Activated T-cell treated with anti-CD3 and anti-CD28 coated beads for 24 hours (primary cell): ENCODE measurements around the gene NOP53.
"Not testable (repeated sequence)": the region's sequence is repeated elsewhere in the genome, so short reads cannot be mapped to it uniquely, and the experiment has no call there.

Source experiments
- DNase-seq: peaks from one replicate; pipeline ENCODE4 v3.0.0-alpha.2; 2020; ENCODE audit warnings: low read depth

The NOP53 gene

DNA sequence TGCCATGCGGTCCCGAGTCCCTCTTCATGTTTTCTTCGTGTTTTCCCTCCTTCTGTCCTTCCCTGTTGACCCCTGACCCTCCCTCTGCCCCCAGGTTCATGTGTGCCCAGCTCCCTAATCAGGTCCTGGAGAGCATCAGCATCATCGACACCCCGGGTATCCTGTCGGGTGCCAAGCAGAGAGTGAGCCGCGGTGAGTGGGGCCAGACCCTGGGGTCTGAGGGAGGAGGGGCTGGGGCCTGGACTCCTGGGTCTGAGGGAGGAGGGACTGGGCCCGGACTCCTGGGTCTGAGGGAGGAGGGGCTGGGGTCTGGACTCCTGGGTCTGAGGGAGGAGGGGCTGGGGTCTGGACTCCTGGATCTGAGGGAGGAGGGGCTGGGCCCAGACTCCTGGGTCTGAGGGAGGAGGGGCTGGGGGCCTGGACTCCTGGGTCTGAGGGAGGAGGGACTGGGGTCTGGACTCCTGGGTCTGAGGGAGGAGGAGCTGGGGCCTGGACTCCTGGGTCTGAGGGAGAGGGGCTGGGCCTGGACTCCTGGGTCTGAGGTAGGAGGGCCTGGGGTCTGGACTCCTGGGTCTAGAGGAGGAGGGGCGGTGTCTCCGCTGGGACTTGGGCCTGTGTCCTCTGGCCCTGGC lies 26.8 kb upstream of the NOP53 start:
- DNase-seq = not testable (repeated sequence)

GRCh38 chr19:47719047-47719859 lies 26.1 kb upstream of the NOP53 start:
- DNase-seq = no peak

GRCh38 chr19:47720669-47721422 lies 24.5 kb upstream of the NOP53 start:
- no peak for DNase-seq

GRCh38 chr19:47723581-47723940 lies 21.8 kb upstream of the NOP53 start:
- DNase-seq = no peak

DNA sequence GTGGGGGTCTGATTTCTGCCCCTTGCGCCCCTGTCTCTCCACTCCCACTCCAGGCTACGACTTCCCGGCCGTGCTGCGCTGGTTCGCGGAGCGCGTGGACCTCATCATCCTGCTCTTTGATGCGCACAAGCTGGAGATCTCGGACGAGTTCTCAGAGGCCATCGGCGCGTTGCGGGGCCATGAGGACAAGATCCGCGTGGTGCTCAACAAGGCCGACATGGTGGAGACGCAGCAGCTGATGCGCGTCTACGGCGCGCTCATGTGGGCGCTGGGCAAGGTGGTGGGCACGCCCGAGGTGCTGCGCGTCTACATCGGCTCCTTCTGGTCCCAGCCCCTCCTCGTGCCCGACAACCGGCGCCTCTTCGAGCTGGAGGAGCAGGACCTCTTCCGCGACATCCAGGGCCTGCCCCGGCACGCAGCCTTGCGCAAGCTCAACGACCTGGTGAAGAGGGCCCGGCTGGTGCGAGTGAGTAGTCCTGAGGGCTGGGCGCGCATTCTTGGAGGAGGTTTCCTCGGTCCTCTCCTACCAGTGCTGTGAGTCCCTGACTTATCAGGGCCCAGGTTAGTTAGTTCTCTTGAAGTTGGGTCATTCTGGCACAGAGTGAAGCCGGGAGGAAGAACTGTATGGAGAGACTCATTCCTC lies 19.5 kb upstream of the NOP53 start:
- DNase-seq = no peak

DNA sequence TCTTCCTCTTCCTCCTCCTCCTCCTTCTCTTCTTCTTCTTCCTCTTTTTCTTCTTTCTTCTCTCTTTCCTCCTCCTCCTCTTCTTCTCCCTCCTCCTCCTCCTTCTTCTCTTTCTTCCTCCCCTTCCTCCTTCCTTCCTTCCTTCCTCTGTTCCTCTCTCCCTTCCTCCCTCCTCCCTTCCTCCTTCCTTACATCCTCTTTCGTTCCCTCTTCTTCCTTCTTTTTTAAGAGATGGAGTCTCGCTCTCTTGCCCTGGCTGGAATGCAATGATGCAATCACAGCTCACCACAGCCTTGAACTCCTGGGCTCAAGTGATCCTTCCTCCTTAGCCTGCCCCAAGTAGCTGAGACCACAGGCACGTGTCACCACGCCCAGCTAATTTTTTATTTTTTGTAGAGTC lies 18.9 kb upstream of the NOP53 start:
- no peak for DNase-seq

- not testable (repeated sequence) for DNase-seq
Measured at GRCh38 chr19:47728295-47728694, 17.1 kb upstream of the NOP53 start.

- DNase-seq = no peak
Measured at GRCh38 chr19:47729468-47729798, 15.9 kb upstream of the NOP53 start.

- peak; percentile 42 for DNase-seq
Measured at GRCh38 chr19:47729799-47730520, 15.4 kb upstream of the NOP53 start.

DNA sequence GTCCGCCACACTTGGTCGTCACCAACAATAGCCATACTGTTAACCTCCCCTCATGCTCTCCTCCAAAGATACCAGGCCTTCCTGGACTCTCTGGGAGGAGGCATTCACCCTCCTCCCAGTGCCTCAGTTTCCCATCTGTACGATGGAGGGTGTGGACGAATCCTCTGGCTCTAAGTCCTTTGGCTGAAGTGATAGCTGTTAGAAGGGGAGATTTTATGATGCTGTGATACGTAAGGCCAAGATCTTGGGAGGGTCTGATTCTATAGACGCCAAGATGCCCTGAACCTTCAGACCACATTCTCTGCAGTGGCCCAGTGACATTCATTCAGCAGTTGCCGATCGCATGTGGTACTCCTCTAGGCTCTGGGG lies 14.8 kb upstream of the NOP53 start:
- DNase-seq = no peak

DNA sequence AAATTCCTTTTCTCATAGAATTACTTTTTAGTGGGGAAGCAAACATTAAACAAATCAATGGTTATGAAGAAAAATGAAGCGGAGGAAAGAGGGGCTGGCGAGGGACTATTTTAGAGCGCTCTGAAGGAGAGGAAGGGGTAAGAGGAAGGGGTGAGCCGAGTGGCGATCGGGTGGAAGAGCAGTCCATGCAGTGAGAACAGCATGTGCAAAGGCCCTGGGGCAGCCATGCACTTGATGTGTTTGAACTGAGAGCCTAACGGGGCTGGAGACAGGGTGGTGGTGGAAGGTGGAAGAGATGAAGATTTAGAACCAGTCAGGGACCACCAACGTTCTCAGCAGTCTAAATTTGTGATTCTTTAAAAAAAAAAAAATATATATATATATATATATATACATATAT lies 14.4 kb upstream of the NOP53 start:
- DNase-seq = no peak

DNA sequence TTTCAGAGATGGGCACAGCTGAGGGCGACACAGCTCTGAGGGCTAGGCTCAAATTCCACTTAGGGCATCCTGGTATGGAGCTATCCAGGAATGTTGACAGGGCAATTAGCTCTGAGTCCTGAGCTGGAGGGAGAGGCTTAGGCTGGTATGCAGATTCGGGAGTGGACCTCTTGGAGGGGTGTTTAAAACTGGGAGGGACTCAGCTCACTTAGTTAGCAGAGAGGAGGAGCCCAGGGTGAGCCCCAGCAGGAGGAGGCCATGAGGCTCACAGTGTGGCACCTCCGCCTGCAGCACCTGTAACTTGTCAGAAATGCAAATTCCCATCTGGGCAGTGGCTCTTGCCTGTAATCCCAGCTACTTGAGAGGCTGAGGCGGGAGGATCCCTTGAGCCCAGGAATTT lies 10.2 kb upstream of the NOP53 start:
- DNase-seq = no peak

DNA sequence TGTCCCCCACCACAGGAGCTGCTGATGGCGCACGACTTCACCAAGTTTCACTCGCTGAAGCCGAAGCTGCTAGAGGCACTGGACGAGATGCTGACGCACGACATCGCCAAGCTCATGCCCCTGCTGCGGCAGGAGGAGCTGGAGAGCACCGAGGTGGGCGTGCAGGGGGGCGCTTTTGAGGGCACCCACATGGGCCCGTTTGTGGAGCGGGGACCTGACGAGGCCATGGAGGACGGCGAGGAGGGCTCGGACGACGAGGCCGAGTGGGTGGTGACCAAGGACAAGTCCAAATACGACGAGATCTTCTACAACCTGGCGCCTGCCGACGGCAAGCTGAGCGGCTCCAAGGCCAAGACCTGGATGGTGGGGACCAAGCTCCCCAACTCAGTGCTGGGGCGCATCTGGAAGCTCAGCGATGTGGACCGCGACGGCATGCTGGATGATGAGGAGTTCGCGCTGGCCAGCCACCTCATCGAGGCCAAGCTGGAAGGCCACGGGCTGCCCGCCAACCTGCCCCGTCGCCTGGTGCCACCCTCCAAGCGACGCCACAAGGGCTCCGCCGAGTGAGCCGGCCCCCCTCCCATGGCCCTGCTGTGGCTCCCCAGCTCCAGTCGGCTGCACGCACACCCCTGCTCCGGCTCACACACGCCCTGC lies 4.4 kb upstream of the NOP53 start:
- no peak for DNase-seq

- no peak for DNase-seq
Measured at GRCh38 chr19:47741544-47742140, 3.7 kb upstream of the NOP53 start.

GRCh38 chr19:47742634-47743033 lies 2.7 kb upstream of the NOP53 start:
- no peak for DNase-seq

DNA sequence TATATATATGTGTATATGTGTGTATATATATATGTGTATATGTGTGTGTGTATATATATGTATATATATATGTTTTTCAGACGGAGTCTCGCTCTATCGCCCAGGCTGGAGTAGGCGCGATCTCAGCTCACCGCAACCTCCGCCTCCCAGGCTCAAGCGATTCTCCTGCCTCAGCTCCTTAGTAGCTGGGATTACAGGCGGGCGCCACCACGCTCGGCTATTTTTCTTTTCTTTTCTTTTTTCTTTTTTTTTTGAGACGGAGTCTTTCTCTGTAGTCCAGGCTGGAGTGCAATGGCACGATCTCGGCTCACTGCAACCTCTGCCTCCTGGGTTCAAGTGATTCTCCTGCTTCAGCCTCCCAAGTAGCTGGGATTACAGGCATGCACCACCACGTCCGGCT lies 783 bp downstream of the NOP53 start:
- not testable (repeated sequence) for DNase-seq

DNA sequence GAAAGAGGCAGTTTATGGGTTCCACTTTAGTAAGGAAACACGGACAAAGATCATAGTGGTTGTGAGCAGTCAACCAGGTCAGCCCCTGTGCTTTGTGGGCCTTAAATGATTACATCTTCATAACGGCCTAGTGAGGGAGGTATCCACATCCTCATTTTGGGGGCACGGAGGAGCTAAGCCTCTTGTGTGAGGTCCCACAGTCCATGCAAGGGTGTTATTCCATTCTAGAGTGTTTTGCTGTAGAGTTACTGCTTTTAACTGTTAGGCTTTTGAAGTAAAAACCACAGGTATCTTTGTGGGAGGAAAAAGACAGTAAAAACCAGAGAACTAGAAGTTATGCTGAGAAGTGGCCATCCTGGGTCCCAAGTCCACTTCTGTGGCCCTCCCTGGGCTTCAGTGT lies 4.0 kb downstream of the NOP53 start:
- DNase-seq = no peak

DNA sequence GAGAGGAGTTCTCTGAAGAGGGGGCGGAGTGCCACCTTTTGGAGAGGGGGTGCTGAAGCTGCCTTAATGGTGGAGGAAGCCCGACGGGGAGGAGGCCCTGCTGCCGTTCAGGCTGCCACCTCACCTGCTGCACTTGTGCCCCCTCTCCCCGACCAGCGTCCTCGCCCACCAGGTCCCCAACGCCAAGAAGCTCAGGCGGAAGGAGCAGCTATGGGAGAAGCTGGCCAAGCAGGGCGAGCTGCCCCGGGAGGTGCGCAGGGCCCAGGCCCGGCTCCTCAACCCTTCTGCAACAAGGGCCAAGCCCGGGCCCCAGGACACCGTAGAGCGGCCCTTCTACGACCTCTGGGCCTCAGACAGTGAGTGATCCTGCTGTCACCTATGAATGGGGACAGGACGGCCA lies 5.4 kb downstream of the NOP53 start:
- no peak for DNase-seq

- DNase-seq = no peak
Measured at GRCh38 chr19:47752440-47753211, 7.3 kb downstream of the NOP53 start.
